CD14-positive monocyte (primary cell): ENCODE results near the gene ANAPC10. TPM values are rescaled to one million over a fixed set of nuclear protein-coding genes. Genes with fewer than 3 reads are reported as not detected.
A peak's percentile ranks its signal among the peaks of the same experiment; 100 is the strongest.
"Not testable (repeated sequence)": the region's sequence is repeated elsewhere in the genome, so short reads cannot be mapped to it uniquely, and the experiment has no call there.

ENCODE experiments used
- DNase-seq, 3 donors: peaks; one replicate each; pipeline ENCODE4 v3.0.0-alpha.2; 2011 to 2022
- H2AFZ ChIP-seq: 2 replicates; pipeline ENCODE4 v1.6.0; 2012; ENCODE audit warnings: mild to moderate bottlenecking, low read depth, low read length, inconsistent platforms; ENCODE audit not compliant: insufficient read depth, poor library complexity, severe bottlenecking
- H3K27ac ChIP-seq, 2 donors: 1 replicate in 1 of 2; 2 replicates in 1 of 2; pipeline ENCODE4 v1.5.1; 2012 to 2013; ENCODE audit warnings: low read length in 2 of 2, control low read depth in 1 of 2, inconsistent platforms in 1 of 2, low read depth in 1 of 2, mild to moderate bottlenecking in 1 of 2
- H3K27me3 ChIP-seq, 2 donors: one replicate each; pipeline versions ENCODE4 v1.6.0 to v1.6.1; 2011 to 2013; ENCODE audit warnings: low read length in 2 of 2; ENCODE audit not compliant: control insufficient read depth in 2 of 2, insufficient read depth in 2 of 2
- H3K36me3 ChIP-seq, 2 donors: replicated peaks in 1 of 2; 1 replicate in 1 of 2; 2 replicates in 1 of 2; pipeline versions ENCODE4 v1.5.1 to v1.6.1; 2012 to 2013; ENCODE audit warnings: low read length in 2 of 2, control low read depth in 1 of 2, inconsistent platforms in 1 of 2, mild to moderate bottlenecking in 1 of 2; ENCODE audit not compliant: insufficient read depth in 2 of 2, control insufficient read depth in 1 of 2
- H3K4me1 ChIP-seq, 2 donors: 1 replicate in 1 of 2; 2 replicates in 1 of 2; pipeline versions ENCODE4 v1.5.1 to v1.6.1; 2012 to 2013; ENCODE audit warnings: low read length in 2 of 2, control low read depth in 1 of 2, inconsistent platforms in 1 of 2, mild to moderate bottlenecking in 1 of 2, moderate library complexity in 1 of 2; ENCODE audit not compliant: insufficient read depth in 2 of 2, control insufficient read depth in 1 of 2
- H3K4me2 ChIP-seq: replicated peaks from 2 replicates; pipeline ENCODE3; 2012; ENCODE audit warnings: low read length, moderate library complexity, mild to moderate bottlenecking; ENCODE audit not compliant: poor library complexity, severe bottlenecking; ENCODE audit errors: extremely low read depth
- H3K4me3 ChIP-seq, 3 experiments: fragments of 200-600 bp in 1 of 3; sonication (generic) in 1 of 3; replicated peaks in 1 of 3; 1 replicate in 2 of 3; 2 replicates in 1 of 3; pipeline ENCODE4 v1.5.1; 2011 to 2013; ENCODE audit warnings: low read length in 3 of 3, mild to moderate bottlenecking in 3 of 3, control low read depth in 2 of 3, low read depth in 2 of 3, inconsistent platforms in 1 of 3, moderate library complexity in 1 of 3
- H3K79me2 ChIP-seq: 2 replicates; pipeline ENCODE4 v1.6.0; 2012; ENCODE audit warnings: mild to moderate bottlenecking, control low read depth, inconsistent platforms, low read length, moderate library complexity; ENCODE audit not compliant: insufficient read depth
- H3K9ac ChIP-seq: 2 replicates; pipeline ENCODE4 v1.6.0; 2017; ENCODE audit warnings: low read length, mild to moderate bottlenecking; ENCODE audit not compliant: insufficient read depth, poor library complexity, severe bottlenecking
- H3K9me3 ChIP-seq, 2 donors: replicated peaks in 1 of 2; 1 replicate in 1 of 2; 2 replicates in 1 of 2; pipeline versions ENCODE4 v1.5.1 to v1.6.1; 2012 to 2013; ENCODE audit warnings: low read length in 2 of 2, control low read depth in 1 of 2; ENCODE audit not compliant: control insufficient read depth in 1 of 2, insufficient read depth in 1 of 2
- H4K20me1 ChIP-seq: 2 replicates; pipeline ENCODE4 v1.6.0; 2012; ENCODE audit warnings: mild to moderate bottlenecking, low read length, control low read depth, moderate library complexity; ENCODE audit not compliant: insufficient read depth
- H3K27ac Mint-ChIP-seq, 7 donors: one replicate each; pipeline ENCODE4 v1.8.0; 2020; ENCODE audit warnings: mild to moderate bottlenecking in 7 of 7, mixed read lengths in 7 of 7, moderate library complexity in 6 of 7, inconsistent platforms in 2 of 7
- H3K27me3 Mint-ChIP-seq, 3 donors: one replicate each; pipeline ENCODE4 v1.8.0; 2021 to 2022; ENCODE audit warnings: low read depth in 3 of 3, mild to moderate bottlenecking in 3 of 3, mixed read lengths in 3 of 3, moderate library complexity in 3 of 3, inconsistent platforms in 1 of 3
- H3K36me3 Mint-ChIP-seq, 2 donors: one replicate each; pipeline ENCODE4 v1.8.0; 2020; ENCODE audit warnings: mixed read lengths in 2 of 2, inconsistent platforms in 1 of 2, mild to moderate bottlenecking in 1 of 2
- H3K4me1 Mint-ChIP-seq: one replicate; pipeline ENCODE4 v1.8.0; 2020; ENCODE audit warnings: mild to moderate bottlenecking, mixed read lengths
- H3K4me3 Mint-ChIP-seq, 2 donors: one replicate each; pipeline ENCODE4 v1.8.0; 2020; ENCODE audit warnings: mild to moderate bottlenecking in 2 of 2, mixed read lengths in 2 of 2, moderate library complexity in 1 of 2
- H3K9me3 Mint-ChIP-seq, 7 donors: one replicate each; pipeline ENCODE4 v1.8.0; 2020 to 2022; ENCODE audit warnings: mixed read lengths in 7 of 7, mild to moderate bottlenecking in 6 of 7, moderate library complexity in 6 of 7, inconsistent platforms in 2 of 7
- WGBS: methylation state at CpG from one replicate; pipeline ENCODE4 v1.1.5; 2013; ENCODE audit warnings: missing lambda C conversion rate; ENCODE audit not compliant: insufficient coverage; 5-methylcytosine and 5-hydroxymethylcytosine counted together
- intact Hi-C, 2 donors: fragments of 100-400 bp; cut with micrococcal nuclease; formaldehyde crosslinking; loops; one replicate each; pipeline versions ENCODE4 v1.15.0 to v1.15.1; 2023
- polyA plus RNA-seq, 3 donors: library from polyadenylated mRNA; depleted of rRNA in 1 of 3; unstranded in 2 of 3; stranded (reverse) in 1 of 3; fragments of 300-500 nt in 2 of 3; fragments of >200 nt in 1 of 3; fragmentation: Illumina TruSeq in 2 of 3; gene quantifications; 1 replicate in 2 of 3; 2 replicates in 1 of 3; pipeline ENCODE4 v1.2.3, GENCODE V29; 2012 to 2021
- TF ChIP-seq, protein P1 (sequence below): fragments of 200-600 bp; IDR thresholded peaks from one replicate; pipeline ENCODE4 v1.8.0; 2022; ENCODE audit warnings: antibody characterized with exemption, mild to moderate bottlenecking

ANAPC10 gene
- polyA plus RNA-seq, 3 donors, result 11.1 to 25.4 (median 21.3) TPM

DNA sequence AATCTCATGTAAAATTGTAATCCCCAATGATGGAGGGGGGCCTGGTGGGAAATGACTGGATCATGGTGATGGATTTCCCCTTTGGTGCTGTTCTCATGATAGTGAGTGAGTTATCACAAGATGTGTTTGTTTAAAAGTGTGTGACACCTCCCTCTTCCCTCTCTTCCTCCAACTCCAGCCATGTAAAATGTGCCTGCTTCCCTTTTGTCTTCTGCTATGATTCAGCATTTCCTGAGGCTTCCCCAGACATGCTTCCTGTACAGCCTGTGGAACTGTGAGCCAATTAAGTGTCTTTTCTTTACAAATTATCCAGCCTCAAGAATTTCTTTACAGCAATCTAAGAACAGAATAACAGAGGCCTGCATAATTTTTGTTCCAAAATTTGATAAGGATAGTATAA, 85.2 kb downstream of the ANAPC10 start:
- peaks cover 7 to 42% of the 10 kb centered on the region in 2 donors for H3K36me3 Mint-ChIP-seq
- Histone ChIP-seq H4K20me1 (no peaks in the 10 kb centered on the region), H3K27me3 (no peaks in the 10 kb centered on the region), H3K9ac (no peak overlapping the region), H3K4me2 (peak overlapping the region; percentile 19), H2AFZ (no peak overlapping the region), H3K4me3 (no peak overlapping the region), H3K27ac (peak overlapping the region in 1 of 2 donors; percentile 44), H3K36me3 (no peaks in the 10 kb centered on the region), H3K9me3 (peaks cover 0 to 12% of the 10 kb centered on the region in 2 donors), H3K79me2 (no peaks in the 10 kb centered on the region), H3K4me1 (peaks cover 8 to 13% of the 10 kb centered on the region in 2 donors)
- H3K27ac Mint-ChIP-seq, result peak overlapping the region; percentile 26 to 79 (median 70)
- no peaks in the 10 kb centered on the region for H3K27me3 Mint-ChIP-seq
- DNase-seq, result peak; percentile 31 to 81 (median 47)
- TF ChIP-seq, protein P1, sequence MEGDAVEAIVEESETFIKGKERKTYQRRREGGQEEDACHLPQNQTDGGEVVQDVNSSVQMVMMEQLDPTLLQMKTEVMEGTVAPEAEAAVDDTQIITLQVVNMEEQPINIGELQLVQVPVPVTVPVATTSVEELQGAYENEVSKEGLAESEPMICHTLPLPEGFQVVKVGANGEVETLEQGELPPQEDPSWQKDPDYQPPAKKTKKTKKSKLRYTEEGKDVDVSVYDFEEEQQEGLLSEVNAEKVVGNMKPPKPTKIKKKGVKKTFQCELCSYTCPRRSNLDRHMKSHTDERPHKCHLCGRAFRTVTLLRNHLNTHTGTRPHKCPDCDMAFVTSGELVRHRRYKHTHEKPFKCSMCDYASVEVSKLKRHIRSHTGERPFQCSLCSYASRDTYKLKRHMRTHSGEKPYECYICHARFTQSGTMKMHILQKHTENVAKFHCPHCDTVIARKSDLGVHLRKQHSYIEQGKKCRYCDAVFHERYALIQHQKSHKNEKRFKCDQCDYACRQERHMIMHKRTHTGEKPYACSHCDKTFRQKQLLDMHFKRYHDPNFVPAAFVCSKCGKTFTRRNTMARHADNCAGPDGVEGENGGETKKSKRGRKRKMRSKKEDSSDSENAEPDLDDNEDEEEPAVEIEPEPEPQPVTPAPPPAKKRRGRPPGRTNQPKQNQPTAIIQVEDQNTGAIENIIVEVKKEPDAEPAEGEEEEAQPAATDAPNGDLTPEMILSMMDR, result no peak
- peaks cover 19 to 40% (median 29%) of the 10 kb centered on the region in 7 donors for H3K9me3 Mint-ChIP-seq
- peaks cover 18% of the 10 kb centered on the region for H3K4me1 Mint-ChIP-seq
- intact Hi-C loops, result no loop called here
- H3K4me3 Mint-ChIP-seq, result peak overlapping the region in 1 of 2 donors; percentile 15

DNA sequence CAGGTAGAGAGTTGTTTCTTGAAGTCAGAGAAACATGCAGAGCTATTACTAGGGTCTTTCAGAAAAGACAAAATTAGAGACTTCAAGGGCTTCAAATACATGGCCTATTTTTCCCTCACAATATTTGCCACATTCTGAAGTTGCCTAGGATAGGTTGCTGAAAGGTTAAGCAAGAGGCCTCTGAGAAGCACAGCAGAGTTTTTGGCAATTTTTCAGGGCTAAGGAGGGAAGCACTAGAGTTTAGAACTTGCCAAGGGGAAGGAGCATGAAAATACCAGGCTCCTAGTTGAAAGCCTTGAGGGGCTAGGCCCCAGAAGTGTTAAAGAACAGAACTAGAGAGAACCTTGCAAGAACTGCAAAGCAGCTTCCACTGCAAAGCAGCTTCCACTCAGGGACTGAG, 86.4 kb downstream of the ANAPC10 start:
- no peak overlapping the region for H3K4me2 ChIP-seq
- H3K9me3 ChIP-seq, result peaks cover 0 to 12% of the 10 kb centered on the region in 2 donors
- H3K4me1 Mint-ChIP-seq, result peaks cover 18% of the 10 kb centered on the region
- H3K4me3 ChIP-seq, result no peak overlapping the region
- no peak overlapping the region for H3K27ac ChIP-seq
- no peaks in the 10 kb centered on the region for H3K27me3 Mint-ChIP-seq
- TF ChIP-seq, protein P1, result no peak
- no peak overlapping the region for H2AFZ ChIP-seq
- H3K36me3 Mint-ChIP-seq, result peaks cover 11 to 37% of the 10 kb centered on the region in 2 donors
- peak overlapping the region in 1 of 7 donors; percentile 60 for H3K27ac Mint-ChIP-seq
- no peak overlapping the region for H3K9ac ChIP-seq
- H3K36me3 ChIP-seq, result no peaks in the 10 kb centered on the region
- no peaks in the 10 kb centered on the region for H4K20me1 ChIP-seq
- no peak for DNase-seq
- intact Hi-C loops, result no loop called here
- peaks cover 8 to 13% of the 10 kb centered on the region in 2 donors for H3K4me1 ChIP-seq
- H3K4me3 Mint-ChIP-seq, result no peak overlapping the region
- H3K9me3 Mint-ChIP-seq, result peaks cover 23 to 38% (median 28%) of the 10 kb centered on the region in 7 donors
- no peaks in the 10 kb centered on the region for H3K79me2 ChIP-seq
- no peaks in the 10 kb centered on the region for H3K27me3 ChIP-seq

DNA sequence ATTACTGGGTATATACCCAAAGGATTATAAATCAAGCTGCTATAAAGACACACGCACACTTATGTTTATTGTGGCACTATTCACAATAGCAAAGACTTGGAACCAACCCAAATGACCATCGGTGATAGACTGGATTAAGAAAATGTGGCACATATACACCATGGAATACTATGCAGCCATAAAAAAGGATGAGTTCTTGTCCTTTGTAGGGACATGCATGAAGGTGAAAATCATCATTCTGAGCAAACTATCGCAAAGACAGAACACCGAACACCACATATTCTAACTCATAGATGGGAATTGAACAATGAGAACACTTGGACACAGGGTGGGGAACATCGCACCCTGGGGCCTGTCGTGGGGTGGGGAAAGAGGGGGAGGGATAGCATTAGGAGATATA, 87.7 kb downstream of the ANAPC10 start:
- H3K36me3 ChIP-seq, H4K20me1 ChIP-seq, DNase-seq, H3K9me3 ChIP-seq, H3K27ac ChIP-seq, H3K27ac Mint-ChIP-seq, H3K79me2 ChIP-seq, H3K4me2 ChIP-seq, H3K27me3 ChIP-seq, H3K4me3 Mint-ChIP-seq, H3K9ac ChIP-seq, H3K4me3 ChIP-seq, H3K27me3 Mint-ChIP-seq, H2AFZ ChIP-seq, intact Hi-C loops: not testable (repeated sequence)
- peaks cover 8 to 13% of the 10 kb centered on the region in 2 donors for H3K4me1 ChIP-seq
- Mint-ChIP-seq H3K9me3 (peaks cover 18 to 28% (median 21%) of the 10 kb centered on the region in 7 donors), H3K36me3 (peaks cover 9 to 27% of the 10 kb centered on the region in 2 donors), H3K4me1 (peaks cover 18% of the 10 kb centered on the region)
- no CpG with 5 or more reads among the region's 6 CpGs for WGBS
